Gastrocnemius medialis (tissue), 4 donors: ENCODE measurements around the gene RMND1. TPM values are rescaled to one million over a fixed set of nuclear protein-coding genes. Genes with fewer than 3 reads are reported as not detected.

Experiments
- ATAC-seq, 2 donors: fragments of 150-250 bp; one replicate each; pipeline ENCODE4 v1.9.1; 2016
- DNase-seq, 2 donors: peaks; one replicate each; pipeline ENCODE4 v3.0.0-alpha.2; 2019
- H3K27ac ChIP-seq, 4 donors: fragments of 200-600 bp; sonication (generic); 1 replicate in 1 of 4; 2 replicates in 3 of 4; pipeline ENCODE4 v1.5.1; 2016 to 2018; ENCODE audit warnings: mild to moderate bottlenecking in 2 of 4, moderate library complexity in 1 of 4
- H3K27me3 ChIP-seq, 3 donors: fragments of 200-600 bp; sonication (generic) in 2 of 3; 1 replicate in 1 of 3; 2 replicates in 2 of 3; pipeline versions ENCODE4 v1.5.1 to v1.6.0; 2016 to 2019; ENCODE audit warnings: mild to moderate bottlenecking in 1 of 3, moderate library complexity in 1 of 3
- H3K36me3 ChIP-seq, 2 donors: fragments of 200-600 bp; sonication (generic) in 1 of 2; one replicate each; pipeline ENCODE4 v1.5.1; 2017 to 2018
- H3K4me1 ChIP-seq, 2 donors: fragments of 200-600 bp; sonication (generic) in 1 of 2; one replicate each; pipeline ENCODE4 v1.5.1; 2016 to 2017; ENCODE audit warnings: mild to moderate bottlenecking in 2 of 2
- H3K4me3 ChIP-seq, 4 donors: fragments of 200-600 bp; sonication (generic) in 3 of 4; 1 replicate in 1 of 4; 2 replicates in 3 of 4; pipeline ENCODE4 v1.5.1; 2016 to 2019; ENCODE audit warnings: mild to moderate bottlenecking in 2 of 4
- H3K9me3 ChIP-seq, 3 donors: fragments of 200-600 bp; sonication (generic) in 2 of 3; 1 replicate in 1 of 3; 2 replicates in 2 of 3; pipeline ENCODE4 v1.5.1; 2016 to 2019
- POLR2A ChIP-seq, 2 donors: fragments of 450-650 bp; IDR thresholded peaks; one replicate each; pipeline ENCODE4 v1.6.1; 2017; ENCODE audit warnings: antibody characterized with exemption in 2 of 2, mild to moderate bottlenecking in 2 of 2, moderate library complexity in 2 of 2
- in situ Hi-C, 4 donors: fragments of 200-750 bp; cut with MboI; loops; one replicate each; pipeline versions ENCODE4 v1.15.0 to v1.8.0; 2017; ENCODE audit warnings: low sequenced_read_pairs in 4 of 4
- intact Hi-C: fragments of 100-400 bp; cut with DNase I; formaldehyde crosslinking; loops from one replicate; pipeline ENCODE4 v1.15.1; 2023; ENCODE audit warnings: low total_unique reads
- total RNA-seq, 4 donors: library from RNA; depleted of rRNA; stranded (reverse); fragments of >200 nt; gene quantifications; one replicate each; pipeline versions ENCODE4 v1.1.0 to v1.2.3, GENCODE V29; 2016
- TF ChIP-seq, protein P1 (sequence below), 5 experiments: fragments of 450-650 bp in 3 of 5; fragments of 200-600 bp in 2 of 5; sonication (generic) in 2 of 5; IDR thresholded peaks in 4 of 5; conservative IDR thresholded peaks in 1 of 5; 1 replicate in 4 of 5; 2 replicates in 1 of 5; pipeline ENCODE4 v1.5.1; 2016 to 2019; ENCODE audit warnings: antibody characterized with exemption in 5 of 5, mild to moderate bottlenecking in 3 of 5, moderate library complexity in 3 of 5

Gene RMND1
- total RNA-seq, 4 donors from 2014 or later = 6.4 to 9.6 (median 8.4) TPM

DNA sequence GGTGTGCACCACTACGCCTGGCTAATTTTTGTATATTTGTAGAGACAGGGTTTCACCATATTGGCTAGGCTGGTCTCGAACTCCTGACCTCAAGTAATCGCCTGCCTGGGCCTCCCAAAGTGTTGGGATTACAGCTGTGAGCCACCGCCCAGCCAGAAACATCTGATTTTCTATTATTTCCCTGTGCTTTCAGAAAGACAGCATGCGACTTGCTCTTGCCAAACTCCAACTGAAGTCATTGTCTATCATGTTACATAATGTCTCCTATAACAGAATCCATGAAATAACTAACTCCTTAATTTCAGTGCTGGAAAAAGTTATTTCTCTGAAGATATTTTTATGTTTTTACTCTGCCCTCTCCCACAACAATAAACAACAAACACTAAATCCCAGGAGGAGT is 8.5 kb downstream of the RMND1 start:
- Histone ChIP-seq H3K9me3 (no peaks in the 10 kb centered on the region), H3K27ac (peak overlapping the region in 1 of 4 donors; percentile 3), H3K4me3 (no peak overlapping the region), H3K4me1 (peaks cover 21 to 38% of the 10 kb centered on the region in 2 donors), H3K27me3 (no peaks in the 10 kb centered on the region), H3K36me3 (no peaks in the 10 kb centered on the region)
- DNase-seq = no peak
- in situ Hi-C loops = loop anchor here in 3 of 4 donors (10.0 to 25.0 kb wide), 3 partner anchors 49 to 1544 kb away; partner anchors contain the start of genes FBXO5 (in 1 of the 3) and ZBTB2 (in 1 of the 3)
- ATAC-seq = no peak
- TF ChIP-seq, protein P1, sequence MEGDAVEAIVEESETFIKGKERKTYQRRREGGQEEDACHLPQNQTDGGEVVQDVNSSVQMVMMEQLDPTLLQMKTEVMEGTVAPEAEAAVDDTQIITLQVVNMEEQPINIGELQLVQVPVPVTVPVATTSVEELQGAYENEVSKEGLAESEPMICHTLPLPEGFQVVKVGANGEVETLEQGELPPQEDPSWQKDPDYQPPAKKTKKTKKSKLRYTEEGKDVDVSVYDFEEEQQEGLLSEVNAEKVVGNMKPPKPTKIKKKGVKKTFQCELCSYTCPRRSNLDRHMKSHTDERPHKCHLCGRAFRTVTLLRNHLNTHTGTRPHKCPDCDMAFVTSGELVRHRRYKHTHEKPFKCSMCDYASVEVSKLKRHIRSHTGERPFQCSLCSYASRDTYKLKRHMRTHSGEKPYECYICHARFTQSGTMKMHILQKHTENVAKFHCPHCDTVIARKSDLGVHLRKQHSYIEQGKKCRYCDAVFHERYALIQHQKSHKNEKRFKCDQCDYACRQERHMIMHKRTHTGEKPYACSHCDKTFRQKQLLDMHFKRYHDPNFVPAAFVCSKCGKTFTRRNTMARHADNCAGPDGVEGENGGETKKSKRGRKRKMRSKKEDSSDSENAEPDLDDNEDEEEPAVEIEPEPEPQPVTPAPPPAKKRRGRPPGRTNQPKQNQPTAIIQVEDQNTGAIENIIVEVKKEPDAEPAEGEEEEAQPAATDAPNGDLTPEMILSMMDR (IDR thresholded peaks at IDR 0.05 in 4 of 5, conservative IDR thresholded peaks at IDR 0.05 in 1 of 5) = no peak
- no peak for TF ChIP-seq POLR2A (IDR thresholded peaks at IDR 0.05)
- intact Hi-C loops = no loop called here

DNA sequence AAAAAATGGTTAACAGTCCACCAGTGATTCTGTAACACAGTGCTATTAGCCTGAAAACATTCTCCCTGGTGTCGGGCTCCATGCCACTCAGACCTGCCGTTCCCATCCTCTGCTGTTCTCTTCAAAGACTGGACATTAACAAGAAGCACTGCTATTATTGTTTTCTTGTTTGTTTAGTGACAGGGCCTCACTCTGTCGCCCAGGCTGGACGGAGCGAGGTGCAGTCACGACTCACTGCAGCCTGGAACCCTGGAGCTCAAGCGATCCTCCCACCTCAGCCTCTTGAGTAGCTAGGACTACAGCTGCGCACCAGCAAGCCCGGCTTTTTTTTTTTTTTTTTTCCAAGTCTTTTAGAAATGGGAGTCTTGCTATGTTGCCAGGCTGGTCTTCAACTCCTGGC is 9.6 kb downstream of the RMND1 start:
- intact Hi-C loops (no loop called here), in situ Hi-C loops (loop anchor here in 3 of 4 donors (10.0 to 25.0 kb wide), 3 partner anchors 48 to 1545 kb away; partner anchors contain the start of genes FBXO5 (in 1 of the 3) and ZBTB2 (in 1 of the 3))
- Histone ChIP-seq H3K27ac (no peak overlapping the region), H3K4me1 (peaks cover 21 to 43% of the 10 kb centered on the region in 2 donors), H3K4me3 (no peak overlapping the region), H3K27me3 (no peaks in the 10 kb centered on the region), H3K9me3 (no peaks in the 10 kb centered on the region), H3K36me3 (no peaks in the 10 kb centered on the region)
- ATAC-seq = no peak
- no peak for DNase-seq
- TF ChIP-seq POLR2A (IDR thresholded peaks at IDR 0.05) = no peak
- TF ChIP-seq, protein P1 (IDR thresholded peaks at IDR 0.05 in 4 of 5, conservative IDR thresholded peaks at IDR 0.05 in 1 of 5) = no peak

DNA sequence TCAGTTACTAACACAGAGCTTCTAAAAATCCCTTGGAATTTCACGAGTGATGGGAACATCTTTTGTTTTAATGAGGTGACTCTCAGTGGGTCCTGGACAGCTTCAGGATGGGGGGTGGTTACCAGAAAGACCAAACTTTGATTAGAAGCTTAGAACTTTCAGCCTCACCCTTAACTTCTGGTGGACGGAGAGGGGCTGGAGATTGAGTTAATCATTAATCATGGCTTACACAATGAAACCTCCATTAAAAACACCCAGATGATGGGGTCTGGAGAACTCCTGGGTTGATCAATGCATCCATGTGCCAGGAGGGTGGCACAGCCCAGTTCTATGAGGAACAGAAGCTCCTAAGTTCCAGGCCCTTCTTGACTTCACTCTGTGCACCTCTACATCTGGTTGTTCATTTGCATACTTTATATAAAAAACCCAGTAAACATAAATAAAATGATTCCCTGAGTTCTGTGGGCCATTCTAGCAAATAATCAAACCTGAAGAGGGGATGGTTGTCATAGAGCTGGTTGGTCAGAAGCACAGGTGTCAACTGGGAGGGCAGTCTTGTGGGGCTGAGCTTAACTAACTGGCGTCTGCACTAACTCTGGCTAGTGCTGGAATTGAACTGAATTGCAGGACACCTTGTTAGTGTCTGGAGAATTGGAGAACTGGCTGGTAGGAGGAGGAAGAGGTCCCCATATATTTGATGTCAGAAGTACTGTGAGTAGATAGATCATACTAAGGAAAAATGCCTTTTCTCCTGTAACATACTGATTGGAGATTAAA is 10.3 kb downstream of the RMND1 start:
- H3K27ac ChIP-seq = no peak overlapping the region
- TF ChIP-seq, protein P1 (IDR thresholded peaks at IDR 0.05 in 4 of 5, conservative IDR thresholded peaks at IDR 0.05 in 1 of 5) = no peak
- no peak for TF ChIP-seq POLR2A (IDR thresholded peaks at IDR 0.05)
- in situ Hi-C loops = loop anchor here in 3 of 4 donors (10.0 to 25.0 kb wide), 3 partner anchors 47 to 1546 kb away; partner anchors contain the start of genes FBXO5 (in 1 of the 3) and ZBTB2 (in 1 of the 3)
- no peaks in the 10 kb centered on the region for H3K27me3 ChIP-seq
- no peaks in the 10 kb centered on the region for H3K36me3 ChIP-seq
- no peak for ATAC-seq
- no peaks in the 10 kb centered on the region for H3K9me3 ChIP-seq
- H3K4me1 ChIP-seq = peaks cover 20 to 48% of the 10 kb centered on the region in 2 donors
- intact Hi-C loops = no loop called here
- H3K4me3 ChIP-seq = no peak overlapping the region
- DNase-seq = no peak

DNA sequence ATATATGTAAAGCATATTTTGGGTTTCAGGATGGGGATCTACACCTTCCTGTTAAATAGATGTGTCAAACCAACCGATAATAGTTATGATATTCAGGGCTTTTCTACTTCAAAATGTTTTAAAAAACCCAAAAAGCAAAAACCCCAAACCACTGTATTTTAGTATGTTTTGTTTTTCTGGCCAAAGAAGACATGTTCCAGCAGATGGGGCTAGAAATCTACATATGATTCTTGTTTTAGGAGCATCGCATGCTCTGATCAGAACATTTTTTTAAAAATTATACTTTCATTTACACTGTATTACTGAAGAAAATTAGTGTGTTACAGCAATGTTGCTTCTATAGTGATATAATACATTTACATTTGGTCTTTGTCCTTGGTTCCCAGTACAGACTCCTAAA is 11.0 kb downstream of the RMND1 start:
- H3K27me3 ChIP-seq = no peaks in the 10 kb centered on the region
- no peak overlapping the region for H3K4me3 ChIP-seq
- no peak for TF ChIP-seq POLR2A (IDR thresholded peaks at IDR 0.05)
- TF ChIP-seq, protein P1 (IDR thresholded peaks at IDR 0.05 in 4 of 5, conservative IDR thresholded peaks at IDR 0.05 in 1 of 5) = peak in 2 of 5 experiments; percentile 14 to 32
- intact Hi-C loops (no loop called here), in situ Hi-C loops (loop anchor here in 3 of 4 donors (10.0 to 25.0 kb wide), 3 partner anchors 46 to 1546 kb away; partner anchors contain the start of genes FBXO5 (in 1 of the 3) and ZBTB2 (in 1 of the 3))
- no peaks in the 10 kb centered on the region for H3K36me3 ChIP-seq
- ATAC-seq (no peak), DNase-seq (no peak)
- H3K4me1 ChIP-seq = peaks cover 14 to 41% of the 10 kb centered on the region in 2 donors
- peak overlapping the region in 1 of 4 donors; percentile 1 for H3K27ac ChIP-seq
- H3K9me3 ChIP-seq = no peaks in the 10 kb centered on the region
